IMR-90 (cell line): ENCODE data around the gene MAPKAPK2.

ENCODE experiments used
- CEBPB ChIP-seq: IDR thresholded peaks from 2 replicates; pipeline ENCODE4 v1.6.1; 2012; ENCODE audit warnings: low read depth, low read length, improper control_type of control experiment
- CTCF ChIP-seq: conservative IDR thresholded peaks from 2 replicates; pipeline ENCODE4 v1.5.1; 2012; ENCODE audit warnings: mild to moderate bottlenecking, low read depth, low read length, improper control_type of control experiment
- MAZ ChIP-seq: IDR thresholded peaks from 2 replicates; pipeline ENCODE4 v1.6.1; 2012; ENCODE audit warnings: low read depth, mild to moderate bottlenecking, low read length, improper control_type of control experiment, moderate library complexity, borderline replicate concordance
- MXI1 ChIP-seq: IDR thresholded peaks from 2 replicates; pipeline ENCODE4 v1.6.1; 2012; ENCODE audit warnings: low read depth, mild to moderate bottlenecking, low read length, moderate library complexity, borderline replicate concordance
- POLR2A ChIP-seq: IDR thresholded peaks from 2 replicates; pipeline ENCODE4 v1.6.1; 2012; ENCODE audit warnings: mild to moderate bottlenecking, low read depth, low read length
- RAD21 ChIP-seq: IDR thresholded peaks from 2 replicates; pipeline ENCODE4 v1.6.1; 2012; ENCODE audit warnings: low read length, improper control_type of control experiment
- RFX5 ChIP-seq: IDR thresholded peaks from 2 replicates; pipeline ENCODE4 v1.8.0; 2012; ENCODE audit warnings: low read depth, mild to moderate bottlenecking, low read length, moderate library complexity
- SMC3 ChIP-seq: fragments of 150-350 bp; IDR thresholded peaks from 2 replicates; pipeline ENCODE4 v1.6.1; 2016; ENCODE audit warnings: low read depth, mild to moderate bottlenecking, antibody characterized with exemption, low read length, moderate library complexity

- TF ChIP-seq CTCF (no peak), POLR2A (no peak), MXI1 (no peak), MAZ (no peak), CEBPB (no peak), RFX5 (no peak), RAD21 (no peak), SMC3 (no peak)
These were observed 27.8 kb upstream of the MAPKAPK2 start for GRCh38 chr1:206656936-206657335.
